Colon (tissue), 2 donors: ENCODE measurements around the gene AFAP1L2.

Experiments
- FAIRE-seq: peaks from 2 replicates; lab custom pipeline; 2012; peaks lifted over from hg19 to GRCh38; lab: Jason Lieb, UNC
- donor health status: control.
- donor health status: control.

The AFAP1L2 gene

DNA sequence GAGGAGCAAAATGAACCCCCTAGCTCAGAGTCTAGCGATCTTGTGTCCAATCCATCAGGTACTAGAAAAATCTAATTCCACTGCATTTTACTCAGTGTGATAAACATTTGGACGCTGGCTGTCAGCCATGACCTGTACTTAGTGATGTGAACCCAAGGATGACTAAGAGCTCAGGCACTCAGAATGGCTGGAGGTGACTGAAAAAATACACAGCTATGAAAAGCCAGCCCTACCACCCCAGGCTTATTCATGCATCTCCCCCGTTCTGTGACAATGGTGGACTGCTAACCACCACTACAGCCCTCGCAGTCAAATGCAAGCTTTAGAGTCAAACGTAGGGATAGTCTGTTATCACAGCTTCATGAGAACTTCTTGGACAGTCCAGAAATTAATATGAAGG lies 14.9 kb downstream of the AFAP1L2 start:
- no peak for FAIRE-seq

GRCh38 chr10:114388275-114388674 lies 16.0 kb downstream of the AFAP1L2 start:
- no peak for FAIRE-seq

DNA sequence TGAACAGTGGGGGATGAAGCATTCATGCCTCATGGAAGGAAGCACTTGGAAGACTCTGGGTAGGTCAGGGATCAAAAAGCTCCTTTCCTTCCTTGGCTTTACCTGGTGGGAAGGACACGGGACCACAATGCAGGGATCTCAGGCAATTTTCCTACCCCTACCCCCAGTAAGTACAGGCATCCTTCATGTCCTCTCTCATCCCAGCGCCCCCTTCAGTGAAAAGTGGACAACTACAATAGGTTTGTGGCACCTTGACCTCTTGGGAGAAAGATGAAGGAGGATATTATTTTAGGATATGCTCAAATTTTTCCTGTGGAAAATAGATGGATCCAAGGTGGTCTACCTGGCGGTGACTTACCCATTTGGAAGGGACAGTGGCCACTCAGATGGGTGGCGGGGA lies 16.5 kb downstream of the AFAP1L2 start:
- no peak for FAIRE-seq

- FAIRE-seq = no peak
These were observed 17.9 kb downstream of the AFAP1L2 start for GRCh38 chr10:114386452-114386851.

GRCh38 chr10:114385557-114385956 lies 18.7 kb downstream of the AFAP1L2 start:
- no peak for FAIRE-seq

GRCh38 chr10:114384601-114385000 lies 19.7 kb downstream of the AFAP1L2 start:
- no peak for FAIRE-seq

DNA sequence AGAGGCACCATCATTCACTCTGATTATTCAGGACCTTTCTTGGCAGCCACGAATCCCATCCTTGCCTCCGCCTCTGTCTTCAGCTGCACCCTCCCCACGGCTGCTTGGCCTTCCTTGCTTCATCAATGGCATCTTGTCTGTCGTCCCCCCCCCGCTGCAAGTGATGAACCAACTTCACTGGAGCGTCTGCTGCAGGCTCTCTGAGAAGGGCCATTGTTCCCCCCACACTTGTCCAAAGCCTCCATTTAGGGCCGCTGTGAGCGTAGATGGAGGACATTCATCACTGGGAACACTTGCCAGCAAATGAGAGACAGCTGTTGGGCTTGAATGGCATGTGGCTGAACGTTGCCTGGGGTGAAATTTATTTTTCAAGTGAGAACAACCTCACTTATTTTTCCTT lies 20.1 kb downstream of the AFAP1L2 start:
- FAIRE-seq = no peak

DNA sequence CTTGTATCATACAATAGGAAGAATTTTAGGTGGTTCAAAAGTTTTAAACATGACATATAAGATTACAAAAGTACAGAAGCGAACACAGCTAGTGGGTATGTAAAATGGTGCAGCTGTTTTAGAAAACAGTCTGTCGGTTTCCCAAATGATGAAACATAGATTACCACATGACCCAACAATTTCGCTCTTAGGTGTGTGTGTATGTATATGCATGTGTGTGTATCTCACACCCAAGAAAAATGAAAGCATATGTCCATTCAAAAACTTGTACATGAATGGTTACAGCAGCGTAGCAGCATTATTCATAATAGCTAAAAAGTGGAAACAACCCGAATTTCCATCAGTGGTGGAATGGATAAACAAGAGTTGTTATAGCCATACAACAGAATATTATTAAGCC lies 23.5 kb downstream of the AFAP1L2 start:
- no peak for FAIRE-seq

DNA sequence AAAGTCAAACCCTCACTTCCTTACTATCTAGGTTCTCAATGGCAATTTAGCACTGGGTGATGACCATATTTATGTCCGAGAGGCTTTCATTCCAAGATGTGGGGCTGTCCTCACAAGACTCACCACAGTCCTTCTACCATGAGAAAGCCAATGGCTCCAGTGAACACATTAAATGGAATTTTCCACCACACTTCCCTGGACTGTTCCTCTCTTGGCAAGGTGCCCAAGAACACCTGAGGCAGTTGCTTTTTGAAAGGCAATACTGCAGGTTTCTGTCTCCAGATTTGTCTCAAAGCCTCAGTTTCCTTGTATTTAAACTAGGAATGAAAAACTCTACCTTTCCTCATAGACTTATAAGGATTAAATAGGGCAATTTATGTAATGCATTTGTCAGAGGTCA lies 24.2 kb downstream of the AFAP1L2 start:
- no peak for FAIRE-seq

- FAIRE-seq = no peak
These were observed 24.7 kb downstream of the AFAP1L2 start for GRCh38 chr10:114379631-114380041.

- FAIRE-seq = no peak
These were observed 27.8 kb downstream of the AFAP1L2 start for GRCh38 chr10:114376523-114376922.

DNA sequence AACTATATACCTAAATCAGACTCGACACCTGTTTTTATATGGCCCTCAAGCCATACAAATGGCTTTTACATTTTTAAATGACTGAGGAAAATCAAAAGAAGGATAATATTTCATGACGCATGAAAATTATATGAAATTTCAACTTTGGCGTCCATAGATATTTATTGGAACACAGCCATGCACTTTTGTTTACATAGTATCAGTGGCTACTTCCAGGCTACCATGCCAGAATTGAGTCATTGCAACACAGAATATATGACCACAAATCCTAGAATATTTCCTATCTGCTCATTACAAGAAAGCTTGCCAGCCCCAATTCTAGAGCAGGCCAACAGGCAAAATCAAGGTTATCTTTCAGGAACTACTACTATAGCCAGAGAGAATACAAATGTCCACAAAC lies 29.3 kb downstream of the AFAP1L2 start:
- no peak for FAIRE-seq

DNA sequence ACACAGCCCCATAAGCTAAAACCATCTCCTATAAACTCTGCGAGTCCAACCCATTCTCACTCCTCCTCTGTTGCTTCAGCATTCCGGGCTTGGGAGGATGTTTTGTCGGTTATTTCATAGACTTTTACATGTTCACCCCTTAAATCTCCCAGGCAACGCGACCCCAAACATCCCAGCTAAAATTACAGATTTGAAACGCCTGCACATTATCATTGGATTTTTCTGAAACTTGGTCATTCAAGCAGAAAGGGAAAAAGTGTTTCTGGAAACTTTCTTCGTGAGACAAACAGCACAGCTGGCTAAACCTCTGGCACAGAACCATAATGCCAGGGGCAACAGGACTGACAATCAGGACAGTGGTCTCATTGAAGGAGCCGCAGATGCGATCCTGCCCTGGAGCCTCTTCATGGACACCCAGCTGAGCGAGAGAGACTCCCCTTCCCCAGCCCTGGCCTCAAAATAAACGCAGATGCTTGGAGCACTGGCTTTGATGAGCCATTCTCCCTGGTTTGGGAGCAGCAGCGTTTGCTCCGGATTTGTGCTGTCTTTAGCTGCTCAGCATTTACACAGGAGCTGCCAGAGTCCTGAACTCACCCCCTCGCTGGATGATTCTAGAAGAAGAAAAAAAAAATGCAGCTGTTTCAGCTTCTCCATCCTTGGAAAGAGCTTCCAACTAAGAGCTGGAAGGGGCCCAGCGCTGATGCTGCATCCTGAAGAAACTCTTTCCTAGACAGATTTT lies 30.1 kb downstream of the AFAP1L2 start:
- FAIRE-seq = no peak

DNA sequence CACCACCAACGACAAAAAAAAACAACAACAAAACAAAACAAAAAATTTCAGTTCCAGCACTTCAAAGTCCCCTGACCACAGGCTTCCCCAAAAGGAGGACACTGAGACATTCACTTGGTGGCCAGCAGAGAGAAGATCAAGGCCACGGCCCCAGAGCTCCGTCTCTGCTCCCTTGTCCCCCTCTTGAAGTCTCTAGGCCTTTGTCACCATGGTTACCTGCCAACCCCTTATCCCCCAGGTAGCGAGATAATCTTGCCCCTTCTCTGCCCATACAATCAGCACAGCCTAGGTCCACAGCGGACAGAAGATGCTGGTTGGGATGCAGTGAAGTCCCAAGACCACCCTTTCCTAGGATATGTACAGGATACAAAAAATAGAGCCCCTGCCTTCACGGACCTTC lies 30.7 kb downstream of the AFAP1L2 start:
- no peak for FAIRE-seq

- no peak for FAIRE-seq
These were observed 31.3 kb downstream of the AFAP1L2 start for GRCh38 chr10:114372995-114373394.

- FAIRE-seq = no peak
These were observed 32.1 kb downstream of the AFAP1L2 start for GRCh38 chr10:114372179-114372578.

DNA sequence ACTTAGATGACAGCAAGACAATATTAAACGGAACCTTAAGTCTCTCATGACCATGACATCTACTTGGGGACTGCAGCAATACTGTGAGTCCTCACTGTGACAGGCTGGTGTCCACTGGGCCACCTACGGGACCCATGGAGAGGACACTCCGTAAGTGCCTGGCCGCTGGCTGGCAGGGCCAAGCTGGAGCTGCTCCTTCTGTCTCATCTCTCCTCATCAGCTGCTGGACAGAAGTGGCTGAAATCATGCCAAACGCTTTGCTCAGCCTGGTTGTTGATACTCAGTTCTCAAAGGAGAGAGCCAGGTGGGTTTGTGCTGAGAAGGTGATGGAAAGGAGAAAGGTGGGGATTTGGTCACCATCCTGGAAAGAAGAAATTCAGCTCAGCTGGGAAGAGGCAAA lies 33.3 kb downstream of the AFAP1L2 start:
- no peak for FAIRE-seq

DNA sequence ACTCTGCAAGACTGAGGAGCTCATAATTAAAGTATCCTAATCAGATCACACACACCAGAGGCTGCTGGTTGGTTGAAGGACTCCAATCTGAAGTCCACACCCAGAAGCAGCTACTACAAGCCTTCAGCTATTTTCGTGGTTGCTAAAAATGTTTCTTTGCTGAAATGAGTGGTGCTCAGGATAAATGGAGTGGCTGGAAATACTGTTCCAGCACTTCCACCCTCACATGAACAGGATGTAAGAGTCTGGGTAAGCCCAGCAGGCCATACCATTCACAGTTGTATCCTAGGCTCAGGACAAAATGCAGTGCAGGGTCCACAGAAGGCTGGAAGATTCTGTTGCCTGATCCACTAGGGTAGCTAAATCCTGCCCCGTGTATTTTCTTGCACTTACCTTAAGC lies 34.1 kb downstream of the AFAP1L2 start:
- FAIRE-seq = no peak

- FAIRE-seq = no peak
These were observed 36.3 kb downstream of the AFAP1L2 start for GRCh38 chr10:114368057-114368391.

GRCh38 chr10:114367351-114368056 lies 36.8 kb downstream of the AFAP1L2 start:
- no peak for FAIRE-seq

DNA sequence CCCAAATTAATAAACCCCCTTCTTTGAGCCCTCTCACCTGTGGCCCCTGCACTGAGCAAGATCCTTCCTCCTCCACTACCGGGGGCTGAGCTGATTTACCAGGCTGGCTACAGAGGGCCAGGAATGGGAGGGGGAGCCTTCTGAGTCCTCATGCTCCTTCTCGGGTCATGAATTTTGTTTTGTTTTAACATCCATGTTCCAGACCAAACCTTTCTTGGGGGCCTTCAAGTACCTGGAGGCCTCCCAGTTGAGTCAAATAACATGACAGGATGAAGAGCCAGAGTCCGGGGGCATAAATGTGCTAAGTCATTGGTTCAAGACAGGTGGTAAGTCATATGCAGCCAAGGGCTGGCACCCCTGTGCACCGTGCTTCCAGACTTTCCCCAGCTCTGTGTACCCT lies 39.6 kb downstream of the AFAP1L2 start:
- FAIRE-seq = no peak

DNA sequence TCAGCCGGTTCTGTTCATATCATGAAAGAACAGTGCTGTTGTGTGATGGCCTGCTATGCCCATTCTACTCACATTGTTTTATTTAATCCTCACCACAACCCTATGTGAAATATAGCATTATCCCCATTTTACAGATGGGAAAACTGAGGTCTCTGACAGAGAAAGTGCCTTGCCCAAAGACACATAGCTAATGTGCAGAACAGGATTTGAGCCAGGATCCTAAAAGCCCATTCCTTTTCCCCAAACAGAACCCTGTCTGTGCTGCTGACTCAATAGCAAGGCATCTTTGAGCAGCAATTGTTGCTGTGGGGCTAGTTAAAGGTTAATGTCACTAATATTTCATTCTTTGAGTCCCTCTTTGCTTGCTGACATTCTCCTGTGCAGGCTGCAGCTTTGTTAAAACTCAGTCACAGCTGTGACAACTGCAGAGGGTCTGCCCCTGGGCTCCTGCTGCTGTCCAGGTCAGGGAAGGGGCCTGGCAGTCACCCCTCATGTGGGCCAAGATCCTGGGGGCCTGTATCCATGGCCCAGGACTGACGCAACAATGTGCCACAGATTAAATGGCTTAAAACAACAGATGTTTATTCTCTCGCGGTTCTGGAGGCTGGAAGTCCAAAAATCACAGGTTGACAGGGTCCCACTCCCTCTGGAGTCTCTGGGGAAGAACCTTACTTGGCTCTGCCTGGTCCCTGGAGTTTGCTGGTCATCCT lies 40.4 kb downstream of the AFAP1L2 start:
- no peak for FAIRE-seq

DNA sequence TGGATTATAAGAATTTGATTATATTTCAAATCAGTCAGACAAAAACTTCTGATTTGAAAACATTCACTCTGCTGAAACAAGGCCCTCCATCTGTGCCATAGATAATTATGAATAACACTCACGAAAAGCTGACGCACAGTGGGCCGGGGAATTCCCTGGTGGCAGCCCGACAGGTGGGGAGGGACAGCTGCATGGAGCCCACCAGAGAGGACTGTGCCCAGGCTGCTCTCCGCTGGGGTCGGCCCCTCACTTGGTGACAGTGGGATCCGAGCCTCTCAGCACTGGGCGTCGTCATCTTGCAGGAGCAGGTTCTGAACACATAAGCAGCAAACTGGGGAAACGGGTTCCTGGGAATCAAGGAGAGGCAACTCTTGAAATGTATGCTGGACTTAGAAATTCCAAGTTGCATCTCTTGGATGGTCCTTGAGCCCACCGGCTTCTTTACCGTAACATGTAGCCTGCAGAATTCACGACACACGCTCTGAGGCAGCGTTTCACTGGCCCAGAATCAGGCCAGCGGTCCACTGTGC lies 41.4 kb downstream of the AFAP1L2 start:
- no peak for FAIRE-seq
